GM10847 (cell line): ENCODE data around the gene MAP1B.

Experiments used
- POLR2A ChIP-seq: IDR thresholded peaks from 2 replicates; pipeline ENCODE4 v1.6.1; 2011; ENCODE audit not compliant: insufficient read length; ENCODE audit errors: extremely low read depth

MAP1B gene

DNA sequence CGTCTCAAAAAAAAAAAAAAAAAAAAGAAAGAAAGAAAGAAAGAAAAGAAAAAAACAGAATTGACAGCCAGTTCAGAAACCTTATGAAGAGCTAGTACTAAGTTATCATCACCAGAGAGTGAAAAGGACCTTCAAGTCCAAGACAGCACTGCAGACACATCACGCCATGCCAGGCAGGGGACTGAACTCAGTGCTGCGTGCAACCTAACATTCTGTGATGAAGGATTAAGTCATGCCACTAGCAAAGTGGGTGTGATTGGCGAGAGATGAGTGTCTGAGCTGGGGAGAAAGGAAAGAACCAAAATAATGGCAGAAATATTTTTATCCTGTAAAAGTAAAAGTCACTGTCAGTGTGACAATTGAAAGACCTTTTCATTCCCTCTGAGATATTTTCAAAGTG, 54.7 kb downstream of the MAP1B start:
- no peak for TF ChIP-seq POLR2A

DNA sequence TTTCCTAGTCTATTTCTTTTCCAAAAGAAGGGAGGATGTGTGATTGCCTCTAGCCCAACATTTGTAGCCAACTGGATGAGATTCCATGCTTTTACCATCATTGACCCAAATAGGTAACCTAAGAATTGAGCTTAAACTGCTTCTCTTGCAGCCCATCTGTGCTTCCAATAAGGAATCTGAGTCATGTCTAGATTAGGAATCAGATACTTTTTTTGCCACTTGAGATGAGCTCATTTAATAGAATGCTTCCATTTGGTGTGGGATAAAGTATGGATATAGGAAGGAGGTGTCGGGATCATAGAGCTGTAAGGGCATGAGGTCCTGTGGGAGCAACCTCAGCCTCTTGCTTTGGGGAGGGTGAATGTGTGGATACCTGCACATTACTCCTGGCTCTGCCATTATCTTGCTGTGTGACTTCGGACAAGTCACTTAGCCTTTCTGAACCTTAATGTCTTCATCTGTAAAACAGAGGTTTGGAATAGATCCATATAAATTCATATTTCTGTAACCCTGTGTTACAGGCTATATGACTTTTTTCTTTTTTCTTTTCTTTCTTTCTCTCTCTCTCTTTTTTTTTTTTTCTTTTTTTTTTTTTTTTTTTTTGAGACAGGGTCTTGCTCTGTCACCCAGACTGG, 56.2 kb downstream of the MAP1B start:
- TF ChIP-seq POLR2A, result no peak

DNA sequence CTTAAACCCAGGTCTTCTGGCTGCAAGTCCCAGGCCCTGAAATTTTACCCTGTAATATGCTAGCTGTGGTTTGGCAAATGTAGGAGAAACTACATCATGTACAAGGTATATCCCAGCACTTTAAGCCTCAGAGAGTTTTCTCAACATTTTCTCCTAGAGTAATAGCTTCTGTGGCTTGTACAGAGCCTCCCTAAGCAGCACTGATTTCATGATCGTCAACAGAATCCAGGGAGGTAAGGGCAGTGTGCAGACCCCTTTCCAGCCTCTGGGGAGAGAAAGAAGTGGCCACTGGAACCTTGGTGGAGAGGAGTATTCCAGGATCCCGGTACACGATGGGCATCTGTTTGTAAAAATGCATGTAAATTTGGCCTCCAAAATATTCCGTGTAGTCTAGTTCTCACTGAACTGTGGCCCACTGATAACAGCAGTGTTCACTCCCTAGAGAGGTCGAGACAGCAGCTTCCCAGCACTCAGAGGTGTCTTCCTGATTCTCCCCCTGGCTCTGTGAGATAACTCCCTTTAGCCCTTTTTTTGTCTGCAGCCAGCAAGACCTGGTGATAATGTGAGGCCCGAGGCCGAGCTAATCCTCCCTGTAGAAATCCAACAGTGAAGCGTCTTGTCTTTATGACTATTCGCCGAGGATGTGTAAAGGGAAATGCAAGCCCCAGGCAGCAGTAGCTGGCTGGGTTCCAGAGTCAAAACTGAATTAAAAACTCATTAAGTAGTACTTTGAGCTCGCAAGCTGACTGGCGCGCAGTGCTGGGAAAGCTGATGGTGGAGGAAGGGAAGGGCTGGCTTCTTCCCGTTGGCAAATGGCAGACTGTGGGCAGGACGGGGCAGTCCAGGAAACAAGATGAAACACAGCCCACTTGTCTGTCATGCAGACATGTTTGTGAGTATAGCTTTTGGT, 59.0 kb downstream of the MAP1B start:
- no peak for TF ChIP-seq POLR2A

DNA sequence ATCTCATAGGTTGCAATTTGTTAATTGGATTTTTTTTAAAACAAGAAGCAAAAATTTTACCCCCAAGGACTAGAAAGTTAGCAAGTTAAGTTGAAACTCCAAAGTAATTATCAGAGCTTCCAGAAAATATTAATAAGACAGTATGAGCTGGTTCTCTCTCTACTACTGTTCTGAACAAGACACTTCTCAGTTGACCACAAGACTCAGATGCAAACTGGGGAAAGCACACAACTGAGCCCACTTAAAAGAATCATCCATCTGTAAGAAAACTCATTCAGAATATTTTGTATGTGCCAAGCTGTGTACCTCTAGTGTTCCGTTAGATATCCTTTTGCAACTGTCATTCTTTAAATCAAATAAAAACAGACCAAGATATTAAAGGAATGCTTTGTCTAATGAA, 60.0 kb downstream of the MAP1B start:
- TF ChIP-seq POLR2A, result no peak

DNA sequence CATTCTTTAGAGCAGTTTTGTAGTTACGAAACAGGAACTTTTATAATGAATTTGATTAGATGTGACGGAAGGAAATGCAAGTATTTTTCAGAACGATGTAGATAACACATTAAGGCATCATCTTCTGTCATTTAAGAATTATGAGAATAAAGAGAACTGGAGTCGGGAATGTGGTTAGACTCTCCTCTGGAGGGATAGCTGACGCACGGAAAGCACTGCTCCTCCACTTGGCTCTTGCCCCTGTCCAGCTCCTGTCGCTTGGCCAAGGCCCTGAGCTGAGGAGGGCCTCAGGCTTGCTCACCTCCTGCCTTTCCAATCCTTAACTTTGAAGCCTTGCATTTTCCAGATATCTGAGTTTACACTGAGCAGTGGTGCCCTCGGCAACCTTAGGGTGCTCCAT, 60.5 kb downstream of the MAP1B start:
- TF ChIP-seq POLR2A, result no peak

DNA sequence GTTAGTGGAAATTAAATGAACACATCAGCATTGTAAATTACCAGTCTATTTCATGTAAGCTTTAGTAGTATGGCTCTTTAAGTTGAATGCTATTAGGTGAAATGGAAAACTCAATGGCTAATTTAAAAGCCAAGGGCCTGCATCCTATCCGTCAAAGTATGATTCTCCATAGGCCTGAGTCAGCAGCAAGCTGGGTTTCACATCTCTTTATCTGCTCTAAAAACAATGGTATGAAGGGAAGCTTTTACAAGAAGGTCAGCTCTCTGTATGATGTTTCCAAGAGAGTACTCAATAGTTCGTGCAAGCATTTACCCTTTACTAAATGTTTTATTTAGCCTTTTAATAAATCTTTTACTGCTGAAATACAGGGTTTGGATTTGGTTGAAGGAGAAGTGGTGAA, 62.8 kb downstream of the MAP1B start:
- no peak for TF ChIP-seq POLR2A

DNA sequence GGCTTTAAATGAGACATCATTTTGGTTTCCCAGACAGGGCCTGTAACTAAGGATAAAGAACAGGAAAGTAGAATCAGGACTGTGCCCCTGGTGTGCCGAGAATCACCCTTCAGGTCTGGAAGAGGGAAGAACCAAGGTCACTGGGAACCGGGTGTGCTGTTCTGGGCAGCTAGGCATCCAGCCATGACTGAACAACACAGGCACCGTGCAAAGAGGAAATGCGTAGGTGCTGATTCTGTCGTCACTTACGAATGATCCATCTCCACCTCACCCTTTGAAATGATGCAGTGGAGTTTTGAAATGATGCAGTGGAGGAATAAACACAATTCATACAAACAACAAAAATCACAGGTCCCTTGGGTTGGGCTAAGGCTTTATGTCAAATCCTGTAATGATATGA, 64.4 kb downstream of the MAP1B start:
- TF ChIP-seq POLR2A, result no peak

DNA sequence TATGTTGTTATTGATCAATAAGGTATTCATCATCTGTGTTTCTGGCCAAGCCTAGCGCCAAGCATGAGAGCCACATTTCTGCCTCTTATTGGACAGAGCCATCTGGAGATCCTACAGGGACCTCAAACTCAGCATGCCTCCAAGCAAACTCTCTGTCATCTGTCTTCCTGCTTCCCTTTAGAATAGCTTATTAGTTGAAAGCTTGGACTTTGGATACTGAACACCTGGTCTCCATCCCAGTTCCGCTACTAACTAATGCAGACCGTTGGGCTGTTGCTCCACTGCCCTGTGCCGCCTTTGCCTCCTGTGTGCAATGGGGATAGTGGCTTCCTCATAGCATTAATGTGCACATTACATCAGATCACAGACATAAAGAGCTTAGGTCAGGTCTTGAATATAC, 65.5 kb downstream of the MAP1B start:
- TF ChIP-seq POLR2A, result no peak

DNA sequence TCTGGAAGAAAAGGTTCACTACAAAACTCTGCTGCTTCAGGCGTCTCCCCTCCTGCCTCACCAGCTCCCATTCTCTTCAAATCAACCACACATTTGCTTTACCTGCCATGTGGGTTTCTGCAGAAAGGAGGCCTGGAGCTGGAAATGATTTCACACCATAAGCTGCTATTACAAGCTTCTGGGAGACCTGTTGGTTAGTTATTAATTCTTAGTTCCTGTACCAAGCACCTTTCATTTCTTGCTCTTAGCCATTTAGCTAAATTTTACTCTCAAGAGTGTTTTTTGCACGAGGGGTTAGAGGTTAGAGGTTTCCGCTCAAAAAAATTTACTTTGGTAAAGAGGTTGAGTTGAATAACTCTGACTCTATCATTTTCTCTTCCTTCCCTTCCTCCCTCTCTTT, 70.3 kb downstream of the MAP1B start:
- no peak for TF ChIP-seq POLR2A

DNA sequence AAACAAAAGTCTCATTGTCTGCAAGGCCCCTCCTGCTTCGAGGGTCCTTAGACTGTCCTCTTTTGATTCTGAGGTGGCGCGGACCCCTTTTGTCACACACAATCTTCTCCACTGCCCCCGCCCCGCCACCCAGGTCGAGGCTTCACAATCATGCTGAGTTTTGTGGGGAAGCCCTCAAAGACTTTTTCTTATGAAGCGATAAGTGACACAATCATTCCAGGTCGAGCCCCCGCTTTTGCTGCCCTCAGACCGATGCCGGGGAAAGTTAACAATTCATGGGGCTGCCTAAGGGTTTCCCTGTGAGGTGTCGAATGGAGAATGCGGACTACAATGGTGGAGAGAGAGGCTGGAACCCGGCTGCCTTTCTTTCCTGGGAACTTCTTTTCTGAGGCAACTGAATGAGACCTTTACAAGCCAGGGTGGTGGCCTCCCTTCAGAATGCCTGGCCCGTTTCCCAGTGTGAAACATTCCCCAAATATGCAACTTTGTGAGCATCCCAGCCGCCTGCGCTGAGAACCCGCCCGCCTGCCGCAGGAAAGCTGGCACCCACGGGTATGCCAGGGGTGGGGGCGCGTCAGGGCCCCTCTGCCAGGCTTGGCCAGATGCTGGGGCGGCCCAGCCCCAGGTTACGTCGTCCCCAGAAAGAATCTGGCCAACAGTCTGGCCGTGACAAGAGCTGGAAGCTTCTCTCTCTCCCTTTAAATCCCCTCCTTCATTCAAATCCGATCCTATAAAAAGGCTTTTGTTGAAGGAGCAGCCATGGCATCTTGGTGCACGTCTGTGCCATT, 71.9 kb downstream of the MAP1B start:
- no peak for TF ChIP-seq POLR2A

DNA sequence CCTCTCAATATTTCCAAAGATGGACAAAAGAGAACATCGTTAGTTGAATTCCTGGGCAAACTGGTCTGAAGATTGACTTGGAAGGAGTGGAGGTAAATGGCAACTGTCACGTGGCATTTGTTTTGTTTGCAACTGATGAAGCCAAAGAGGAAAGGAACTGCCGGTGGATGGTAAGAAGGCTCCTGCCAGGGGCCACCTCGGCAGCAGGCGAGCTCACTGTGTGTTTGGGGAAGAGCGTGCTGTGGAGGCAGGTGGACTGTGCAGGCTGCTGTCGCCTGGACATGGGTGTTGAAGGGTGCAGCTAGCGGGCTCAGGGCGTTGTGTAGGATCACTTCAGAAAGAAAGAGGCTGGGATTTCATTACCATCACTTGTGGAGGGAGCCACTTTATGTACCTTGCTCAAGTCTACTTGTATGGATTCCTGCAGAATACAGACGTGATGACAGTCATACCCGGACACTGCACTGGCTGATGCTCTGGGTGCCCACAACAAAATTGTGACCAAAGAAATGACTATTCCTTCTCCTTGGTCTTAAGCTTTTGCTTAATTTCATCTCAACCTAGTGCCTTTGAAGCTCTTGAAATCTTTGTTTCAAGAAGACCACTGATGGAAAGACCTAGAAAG, 72.7 kb downstream of the MAP1B start:
- no peak for TF ChIP-seq POLR2A

DNA sequence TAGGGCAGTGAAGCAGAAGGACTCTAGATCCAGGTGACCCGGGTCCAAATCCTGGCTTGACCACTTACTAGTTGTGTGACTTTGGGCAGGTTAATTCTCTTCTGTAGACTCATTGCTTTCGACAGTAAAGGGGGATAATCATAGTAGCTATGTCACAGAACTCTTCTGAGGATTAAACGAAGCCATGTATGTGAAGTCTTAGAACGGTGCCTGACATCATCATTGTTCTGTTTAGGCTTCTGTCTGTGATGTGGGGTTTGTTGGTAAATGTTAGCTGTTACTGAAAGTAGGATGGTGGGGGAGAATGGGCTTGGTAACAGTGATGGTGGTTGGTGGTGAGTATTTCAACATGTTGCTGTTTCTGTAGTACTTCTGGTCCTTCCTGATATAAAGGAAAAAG, 73.7 kb downstream of the MAP1B start:
- TF ChIP-seq POLR2A, result no peak

DNA sequence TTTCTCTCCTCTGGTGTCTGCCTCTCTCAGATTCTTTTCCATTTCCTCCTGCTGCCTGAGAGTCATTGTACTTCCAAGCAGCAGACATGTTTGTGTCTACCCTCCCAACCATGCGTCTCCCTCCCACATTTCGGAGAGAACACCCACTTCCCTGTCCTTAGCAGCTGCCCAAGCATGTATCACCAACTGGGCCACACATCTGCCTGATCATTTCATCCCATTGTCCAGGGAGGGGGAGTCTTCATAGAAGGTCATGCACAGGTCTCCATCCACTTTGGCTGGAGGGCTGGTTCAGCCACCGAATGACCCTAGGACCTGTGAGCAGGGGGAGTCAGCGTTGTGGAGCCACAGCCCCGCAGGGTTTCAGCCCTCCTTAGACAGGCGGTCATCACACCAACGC, 75.4 kb downstream of the MAP1B start:
- no peak for TF ChIP-seq POLR2A

DNA sequence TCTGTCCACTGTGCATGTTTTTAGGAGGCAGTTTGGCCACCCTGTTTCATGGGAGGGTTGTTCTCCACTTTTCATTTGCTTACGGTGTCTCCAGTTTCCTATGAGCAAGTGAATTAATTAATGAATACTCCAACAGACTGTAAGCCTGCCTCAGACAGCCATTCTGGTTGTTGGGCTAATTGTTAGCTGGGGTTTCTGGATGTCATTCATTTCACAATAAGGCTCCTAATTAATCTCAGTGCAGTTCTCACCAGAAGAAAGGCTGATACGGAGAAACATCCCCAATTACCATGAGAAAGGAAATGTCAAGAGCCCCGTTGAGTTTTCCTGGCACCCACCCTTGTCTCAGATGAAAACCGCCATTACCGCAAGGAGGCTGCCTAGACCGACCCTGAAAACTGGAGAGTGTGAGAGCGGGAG, 75.8 kb downstream of the MAP1B start:
- TF ChIP-seq POLR2A, result no peak

DNA sequence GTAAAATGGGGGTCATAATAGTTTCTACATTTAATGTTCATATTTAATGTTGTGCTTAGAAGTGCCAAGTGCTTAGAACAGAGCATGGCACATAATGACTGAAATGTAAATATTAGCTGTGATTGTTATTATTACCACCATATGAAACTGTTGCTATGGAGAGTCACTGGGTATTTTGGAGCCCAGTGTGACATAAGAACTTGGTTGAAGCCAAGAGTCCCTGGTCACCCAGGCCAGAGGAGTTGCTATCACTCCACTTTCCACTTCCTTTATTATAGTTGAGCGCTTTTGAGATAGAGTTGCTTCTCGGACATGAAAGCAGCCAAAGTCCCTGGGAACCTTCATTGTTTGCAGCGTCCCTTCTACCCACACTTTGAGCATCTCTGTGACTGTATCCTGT, 77.1 kb downstream of the MAP1B start:
- TF ChIP-seq POLR2A, result no peak

DNA sequence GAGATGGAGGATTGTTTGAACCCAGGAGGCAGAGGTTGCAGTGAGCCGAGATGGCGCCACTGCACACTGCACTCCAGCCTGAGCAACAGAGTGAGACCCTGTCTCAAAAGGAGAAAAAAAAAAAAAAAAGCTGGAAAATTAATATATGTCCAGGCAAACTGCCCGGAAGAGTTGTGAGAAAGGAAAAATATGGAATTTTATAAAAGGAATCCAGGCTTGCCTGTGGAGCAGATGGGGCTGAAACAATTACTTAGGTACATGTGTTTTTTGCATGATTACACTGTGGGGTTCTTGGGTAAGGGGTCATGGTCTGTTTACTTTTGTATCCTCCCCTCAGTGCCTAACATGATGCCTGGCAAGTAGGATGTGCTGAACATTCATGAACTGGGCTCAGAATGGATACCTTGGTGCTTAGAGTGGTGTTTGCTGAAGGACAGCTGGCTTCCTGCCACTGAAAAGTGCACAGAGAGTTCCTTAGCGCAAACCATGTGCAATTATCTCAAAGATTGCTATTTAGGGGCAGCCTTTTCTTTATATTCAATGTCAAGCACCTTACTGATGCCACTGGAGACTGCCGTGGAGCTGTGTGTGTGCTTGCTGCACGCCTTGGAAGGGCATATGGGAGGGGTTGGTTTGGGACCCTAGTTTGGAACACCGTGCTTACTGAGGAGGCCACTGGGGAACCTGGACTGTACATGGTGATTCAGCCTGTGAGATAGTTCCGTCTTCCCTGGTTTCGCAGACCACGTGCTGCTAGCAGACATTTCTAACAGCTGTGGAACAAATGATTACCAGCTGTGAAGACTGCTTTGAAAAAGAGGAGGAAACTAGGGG, 78.4 kb downstream of the MAP1B start:
- TF ChIP-seq POLR2A, result no peak
